H1 (cell line): ENCODE data around the gene AKR1D1. TPM values are rescaled to one million over a fixed set of nuclear protein-coding genes. Genes with fewer than 3 reads are reported as not detected.

ENCODE experiments used
- ATF3 ChIP-seq: IDR thresholded peaks from 2 replicates; pipeline ENCODE4 v1.6.1; 2011; ENCODE audit warnings: low read depth, mild to moderate bottlenecking, low read length; ENCODE audit not compliant: insufficient read depth
- CEBPB ChIP-seq: IDR thresholded peaks from 2 replicates; pipeline ENCODE4 v1.6.1; 2012; ENCODE audit warnings: low read depth, low read length
- CHD7 ChIP-seq: fragments of 300-600 bp; sonication (generic); IDR thresholded peaks from 2 replicates; pipeline ENCODE4 v1.7.1; 2012; ENCODE audit warnings: low read length, moderate library complexity, mild to moderate bottlenecking, inconsistent platforms; ENCODE audit not compliant: insufficient replicate concordance
- EZH2 ChIP-seq: fragments of 200-600 bp; sonication (generic); IDR thresholded peaks from 2 replicates; pipeline ENCODE4 v1.7.1; 2012; ENCODE audit warnings: low read depth, mild to moderate bottlenecking, moderate library complexity, low read length, inconsistent platforms; ENCODE audit not compliant: severe bottlenecking
- TBP ChIP-seq: IDR thresholded peaks from 2 replicates; pipeline ENCODE4 v1.6.1; 2011; ENCODE audit warnings: low read depth, low read length, improper control_type of control experiment
- ZNF274 ChIP-seq: IDR thresholded peaks from 2 replicates; pipeline ENCODE4 v1.7.0; 2012; ENCODE audit warnings: low read length, borderline replicate concordance; ENCODE audit errors: extremely low read depth
- polyA plus RNA-seq, 7 experiments: library from polyadenylated mRNA; depleted of rRNA in 3 of 7; stranded (reverse) in 5 of 7; unstranded in 2 of 7; fragments of >200 nt in 5 of 7; fragments of 200-250 nt in 2 of 7; gene quantifications; 1 replicate in 5 of 7; 2 replicates in 1 of 7; 4 replicates in 1 of 7; pipeline versions ENCODE4 v1.2.1 to v1.2.3, GENCODE V29; 2011 to 2013; ENCODE audit warnings: missing spikeins in 2 of 7, mixed read lengths in 2 of 7
- total RNA-seq: library from RNA; stranded (reverse); fragmentation: NEBNext Ultra II Directional; extraction: Animal tissue kit (Norgen Biotek cat#: 25700); gene quantifications from 2 replicates; pipeline ENCODE4 v1.2.1, GENCODE V29; 2021

The AKR1D1 gene
- total and polyA plus RNA-seq, 2 of the 8 experiments (the other 6 are each of a cell fraction or from before 2014, with no cell fraction given), result not detected

- TF ChIP-seq CHD7 (no peak), ATF3 (no peak), ZNF274 (no peak), EZH2 (no peak), CEBPB (no peak), TBP (no peak)
Measured at GRCh38 chr7:138092486-138093028, 16.3 kb downstream of the AKR1D1 start (continued).
